Esophagus muscularis mucosa (tissue), 4 donors: ENCODE measurements around the gene LGALS12. TPM values are rescaled to one million over a fixed set of nuclear protein-coding genes. Genes with fewer than 3 reads are reported as not detected.

Source experiments
- DNase-seq: peaks from one replicate; pipeline ENCODE4 v3.0.0-alpha.2; 2017; ENCODE audit errors: extremely low spot score
- H3K27ac ChIP-seq, 4 donors: fragments of 200-600 bp; sonication (generic); replicated peaks in 1 of 4; 1 replicate in 3 of 4; 2 replicates in 1 of 4; pipeline ENCODE4 v1.5.1; 2016 to 2019; ENCODE audit warnings: mild to moderate bottlenecking in 1 of 4
- H3K27me3 ChIP-seq, 4 donors: fragments of 200-600 bp; sonication (generic); one replicate each; pipeline versions ENCODE4 v1.5.1 to v1.6.0; 2016 to 2019
- H3K36me3 ChIP-seq, 4 donors: fragments of 200-600 bp; sonication (generic); one replicate each; pipeline ENCODE4 v1.5.1; 2016 to 2019
- H3K4me1 ChIP-seq, 4 donors: fragments of 200-600 bp; sonication (generic); one replicate each; pipeline ENCODE4 v1.5.1; 2016 to 2019
- H3K4me3 ChIP-seq, 4 donors: fragments of 200-600 bp; sonication (generic); 1 replicate in 2 of 4; 2 replicates in 2 of 4; pipeline ENCODE4 v1.5.1; 2016 to 2019; ENCODE audit warnings: mild to moderate bottlenecking in 4 of 4, moderate library complexity in 1 of 4
- H3K9me3 ChIP-seq, 4 donors: fragments of 200-600 bp; sonication (generic); 1 replicate in 3 of 4; 2 replicates in 1 of 4; pipeline ENCODE4 v1.5.1; 2016 to 2019
- CTCF ChIP-seq, 3 experiments: fragments of 200-600 bp in 2 of 3; fragments of 450-650 bp in 1 of 3; sonication (generic) in 2 of 3; IDR thresholded peaks; one replicate each; pipeline ENCODE4 v1.5.1; 2017 to 2019; ENCODE audit warnings: antibody characterized with exemption in 3 of 3, mild to moderate bottlenecking in 2 of 3, moderate library complexity in 1 of 3
- EP300 ChIP-seq: sonication (generic); formaldehyde crosslinking; IDR thresholded peaks from one replicate; pipeline ENCODE4 v1.6.1; 2017; ENCODE audit warnings: antibody characterized with exemption
- POLR2A ChIP-seq: fragments of 450-650 bp; IDR thresholded peaks from one replicate; pipeline ENCODE4 v1.6.1; 2017; ENCODE audit warnings: antibody characterized with exemption, moderate library complexity, mild to moderate bottlenecking, low read depth
- POLR2AphosphoS5 ChIP-seq, 2 donors: sonication (generic); formaldehyde crosslinking; IDR thresholded peaks; one replicate each; pipeline ENCODE4 v1.6.1; 2017; ENCODE audit warnings: antibody characterized with exemption in 2 of 2
- WGBS: methylation state at CpG from one replicate; pipeline ENCODE4 v1.1.5; 2018; 5-methylcytosine and 5-hydroxymethylcytosine counted together
- intact Hi-C: fragments of 100-400 bp; cut with DNase I; formaldehyde crosslinking; loops from one replicate; pipeline ENCODE4 v1.15.1; 2023
- total RNA-seq, 4 donors: library from RNA; depleted of rRNA; stranded (reverse); fragments of >200 nt; gene quantifications; one replicate each; pipeline versions ENCODE4 v1.1.0 to v1.2.1, GENCODE V29; 2016

LGALS12 gene
- total RNA-seq, 4 donors from 2014 or later, result not detected

GRCh38 chr11:63511048-63511748 is 5.3 kb downstream of the LGALS12 start:
- intact Hi-C loops, result no loop called here
- H3K4me3 ChIP-seq, result no peak overlapping the region
- no peaks in the 10 kb centered on the region for H3K27me3 ChIP-seq
- 85% methylated on average over 10 of the region's 11 CpGs for WGBS
- no peaks in the 10 kb centered on the region for H3K9me3 ChIP-seq
- no peak overlapping the region for H3K27ac ChIP-seq
- no peaks in the 10 kb centered on the region for H3K36me3 ChIP-seq
- TF ChIP-seq CTCF (IDR thresholded peaks at IDR 0.05), result no peak
- TF ChIP-seq POLR2AphosphoS5 (IDR thresholded peaks at IDR 0.05), result no peak
- TF ChIP-seq EP300, result no peak
- TF ChIP-seq POLR2A, result no peak
- DNase-seq, result no peak
- peaks cover 9 to 17% (median 11%) of the 10 kb centered on the region in 4 donors for H3K4me1 ChIP-seq

- 83% methylated on average over 7 of the region's 7 CpGs for WGBS
- Histone ChIP-seq H3K9me3 (no peaks in the 10 kb centered on the region), H3K4me1 (peaks cover 9 to 13% (median 11%) of the 10 kb centered on the region in 4 donors), H3K27ac (no peak overlapping the region), H3K27me3 (no peaks in the 10 kb centered on the region), H3K4me3 (no peak overlapping the region), H3K36me3 (no peaks in the 10 kb centered on the region)
- intact Hi-C loops, result no loop called here
- no peak for DNase-seq
- TF ChIP-seq POLR2A, result no peak
- TF ChIP-seq CTCF (IDR thresholded peaks at IDR 0.05), result no peak
- no peak for TF ChIP-seq EP300
- TF ChIP-seq POLR2AphosphoS5 (IDR thresholded peaks at IDR 0.05), result no peak
These were observed 6.9 kb downstream of the LGALS12 start for GRCh38 chr11:63512816-63513215.

GRCh38 chr11:63516109-63516508 is 10.2 kb downstream of the LGALS12 start:
- Histone ChIP-seq H3K27ac (no peak overlapping the region), H3K27me3 (no peaks in the 10 kb centered on the region), H3K4me3 (no peak overlapping the region), H3K4me1 (peaks cover 0 to 1% (median under 1%) of the 10 kb centered on the region in 4 donors), H3K9me3 (no peaks in the 10 kb centered on the region), H3K36me3 (no peaks in the 10 kb centered on the region)
- 98% methylated on average over 6 of the region's 6 CpGs for WGBS
- DNase-seq, result no peak
- intact Hi-C loops, result no loop called here
- TF ChIP-seq POLR2A (no peak), EP300 (no peak), POLR2AphosphoS5 (IDR thresholded peaks at IDR 0.05) (no peak), CTCF (IDR thresholded peaks at IDR 0.05) (no peak)

- Histone ChIP-seq H3K27ac (no peak overlapping the region), H3K36me3 (no peaks in the 10 kb centered on the region), H3K4me3 (no peak overlapping the region), H3K9me3 (no peaks in the 10 kb centered on the region), H3K27me3 (no peaks in the 10 kb centered on the region), H3K4me1 (no peaks in the 10 kb centered on the region)
- 96% methylated on average over 5 of the region's 5 CpGs for WGBS
- no peak for DNase-seq
- intact Hi-C loops, result no loop called here
- no peak for TF ChIP-seq POLR2AphosphoS5 (IDR thresholded peaks at IDR 0.05)
- no peak for TF ChIP-seq EP300
- no peak for TF ChIP-seq POLR2A
- TF ChIP-seq CTCF (IDR thresholded peaks at IDR 0.05), result no peak
These were observed 11.3 kb downstream of the LGALS12 start for GRCh38 chr11:63517156-63517555.

- H3K4me1 ChIP-seq, result no peaks in the 10 kb centered on the region
- 13% methylated on average over 1 of the region's 1 CpG for WGBS
- no peak overlapping the region for H3K4me3 ChIP-seq
- TF ChIP-seq POLR2AphosphoS5 (IDR thresholded peaks at IDR 0.05) (no peak), CTCF (IDR thresholded peaks at IDR 0.05) (no peak), POLR2A (no peak), EP300 (no peak)
- no peak overlapping the region for H3K27ac ChIP-seq
- no peaks in the 10 kb centered on the region for H3K36me3 ChIP-seq
- intact Hi-C loops, result no loop called here
- peaks cover 0 to 5% (median 0%) of the 10 kb centered on the region in 4 donors for H3K9me3 ChIP-seq
- DNase-seq, result no peak
- H3K27me3 ChIP-seq, result no peaks in the 10 kb centered on the region
These were observed 12.7 kb downstream of the LGALS12 start for GRCh38 chr11:63518548-63518947.
